Subcutaneous adipose tissue (tissue), 4 donors: ENCODE results near the gene C20orf204. TPM values are rescaled to one million over a fixed set of nuclear protein-coding genes. Genes with fewer than 3 reads are reported as not detected.

ENCODE experiments used
- CTCF ChIP-seq: fragments of 450-650 bp; IDR thresholded peaks from one replicate; pipeline ENCODE4 v1.5.1; 2016; ENCODE audit warnings: low read depth, mild to moderate bottlenecking, control low read depth, antibody characterized with exemption, moderate library complexity
- total RNA-seq, 4 donors: library from RNA; depleted of rRNA; stranded (reverse); fragments of >200 nt; gene quantifications; one replicate each; pipeline ENCODE4 v1.1.0, GENCODE V29; 2016

The C20orf204 gene
- total RNA-seq, 4 donors from 2014 or later: 0.17 to 4.0 (median 1.1) TPM

- no peak for TF ChIP-seq CTCF
These were observed 12.4 kb upstream of the C20orf204 start for GRCh38 chr20:64023361-64024140.

DNA sequence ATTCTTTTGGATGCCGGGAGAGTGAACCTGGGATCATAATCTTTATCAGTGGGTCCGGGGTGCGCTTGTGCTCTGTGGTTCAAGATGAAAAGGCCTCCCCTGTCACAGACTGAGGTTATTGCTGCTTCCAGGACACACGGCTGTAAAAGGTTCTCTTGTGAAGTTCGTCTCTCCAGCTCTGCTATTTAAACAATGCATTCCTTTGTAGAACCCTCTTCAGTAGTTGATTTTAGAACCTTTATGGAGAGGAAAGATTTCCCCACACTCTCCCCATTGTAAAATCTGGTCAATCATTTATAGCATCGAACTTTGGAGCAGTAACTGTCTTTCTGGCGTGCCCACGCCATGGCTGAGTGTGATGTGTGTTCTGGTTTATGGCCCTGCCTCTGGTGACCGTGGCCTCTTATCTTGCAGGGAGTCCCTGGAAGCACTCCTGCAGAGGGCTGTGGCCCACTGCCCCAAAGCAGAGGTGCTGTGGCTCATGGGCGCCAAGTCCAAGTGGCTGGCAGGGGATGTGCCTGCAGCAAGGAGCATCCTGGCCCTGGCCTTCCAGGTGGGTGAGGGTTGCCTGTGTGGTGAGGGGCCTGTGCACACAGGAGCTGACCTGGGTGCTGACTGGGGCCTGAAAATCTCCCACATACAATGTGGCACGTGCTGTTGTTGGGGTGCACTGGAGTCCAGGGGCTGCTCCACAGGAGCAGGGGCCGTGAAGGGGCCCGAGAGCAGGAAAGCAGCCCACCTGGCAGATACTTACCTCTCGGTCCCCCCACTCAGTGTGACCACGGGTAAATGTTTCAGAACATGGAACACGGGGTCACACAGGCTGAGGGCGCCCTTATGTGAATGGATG is 11.6 kb upstream of the C20orf204 start:
- no peak for TF ChIP-seq CTCF

- no peak for TF ChIP-seq CTCF
These were observed 10.7 kb upstream of the C20orf204 start for GRCh38 chr20:64025101-64025825.

DNA sequence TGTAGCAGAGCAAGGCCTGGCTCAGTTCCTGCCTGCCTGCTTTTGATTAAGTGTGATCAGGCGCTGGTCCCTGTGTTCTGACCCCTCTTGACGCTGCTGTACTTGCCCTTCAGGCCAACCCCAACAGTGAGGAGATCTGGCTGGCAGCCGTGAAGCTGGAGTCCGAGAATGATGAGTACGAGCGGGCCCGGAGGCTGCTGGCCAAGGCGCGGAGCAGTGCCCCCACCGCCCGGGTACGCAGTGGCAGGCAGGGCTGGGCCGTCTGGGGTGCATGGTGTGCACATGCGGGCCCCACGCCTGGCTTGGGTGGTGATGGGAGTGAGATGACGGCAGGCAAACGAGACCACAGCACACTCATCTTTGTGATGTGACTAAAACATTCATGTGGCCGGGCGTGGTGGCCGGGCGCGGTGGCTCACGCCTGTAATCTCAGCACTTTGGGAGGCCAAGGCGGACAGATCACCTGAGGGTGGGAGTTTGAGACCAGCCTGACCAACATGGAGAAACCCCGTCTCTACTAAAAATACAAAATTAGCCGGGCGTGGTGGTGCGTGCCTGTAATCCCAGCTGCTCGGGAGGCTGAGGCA is 10.1 kb upstream of the C20orf204 start:
- TF ChIP-seq CTCF: no peak

- TF ChIP-seq CTCF: no peak
These were observed 7.8 kb upstream of the C20orf204 start for GRCh38 chr20:64027981-64028685.

DNA sequence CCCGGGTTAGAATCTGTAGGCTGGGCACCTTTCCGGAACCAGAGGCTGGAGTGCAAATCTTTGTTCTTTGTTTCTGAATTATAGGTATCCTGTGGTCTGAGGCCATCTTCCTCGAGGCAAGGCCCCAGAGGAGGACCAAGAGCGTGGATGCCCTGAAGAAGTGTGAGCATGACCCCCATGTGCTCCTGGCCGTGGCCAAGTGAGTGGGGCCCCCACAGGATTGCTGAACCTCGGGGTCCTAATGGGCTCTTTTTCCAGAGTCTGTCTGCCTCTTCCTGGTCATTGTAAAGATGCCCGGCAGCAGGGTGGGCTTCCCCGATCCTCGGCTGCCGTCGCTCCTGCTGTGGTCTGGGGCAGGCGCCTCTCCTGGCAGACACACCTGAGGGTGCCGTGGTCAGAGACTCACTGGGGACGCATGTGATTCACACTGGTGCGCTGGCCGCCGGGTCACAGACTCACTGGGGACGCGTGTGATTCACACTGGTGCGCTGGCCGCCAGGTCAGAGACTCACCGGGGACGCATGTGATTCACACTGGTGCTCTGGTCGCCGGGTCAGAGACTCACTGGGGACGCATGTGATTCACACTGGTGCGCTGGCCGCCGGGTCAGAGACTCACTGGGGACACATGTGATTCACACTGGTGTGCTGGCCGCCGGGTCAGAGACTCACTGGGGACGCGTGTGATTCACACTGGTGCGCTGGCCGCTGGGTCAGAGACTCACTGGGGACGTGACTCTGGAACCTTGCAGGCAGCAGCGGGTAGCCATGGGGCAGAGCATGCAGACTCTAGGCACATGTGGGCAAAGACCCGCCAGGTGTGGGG is 6.5 kb upstream of the C20orf204 start:
- no peak for TF ChIP-seq CTCF
